CD4-positive, alpha-beta T cell (primary cell): ENCODE data around the gene AGFG2. TPM values are rescaled to one million over a fixed set of nuclear protein-coding genes. Genes with fewer than 3 reads are reported as not detected.

Source experiments
- ATAC-seq: fragments of 200-7000 bp; cut with Tn5 transposase; one replicate; pipeline ENCODE4 v1.10.0; 2022; ENCODE audit warnings: mild to moderate bottlenecking; ENCODE audit not compliant: poor library complexity
- CTCF ChIA-PET: fragments of 350-600 bp; sonication (Branson Sonifier 250); formaldehyde crosslinking; loops from one replicate; lab custom pipeline; 2021; ENCODE audit warnings: antibody characterized with exemption, inconsistent platforms; lab: Charles Lee
- POLR2A ChIA-PET: fragments of 350-600 bp; sonication (Branson Sonifier 250); formaldehyde crosslinking; loops from one replicate; lab custom pipeline; 2021; ENCODE audit warnings: antibody characterized with exemption, inconsistent platforms; lab: Charles Lee
- DNase-seq, 14 experiments: peaks; one replicate each; pipeline ENCODE4 v3.0.0-alpha.2; 2013 to 2020; ENCODE audit warnings: mixed read lengths in 2 of 14
- H3K27ac ChIP-seq, 2 donors: one replicate each; pipeline versions ENCODE4 v1.5.1 to v1.7.0; 2013; ENCODE audit warnings: low read length in 2 of 2, low read depth in 1 of 2, mild to moderate bottlenecking in 1 of 2
- H3K27me3 ChIP-seq, 2 experiments: 1 replicate in 1 of 2; 2 replicates in 1 of 2; pipeline versions ENCODE4 v1.6.1 to v1.7.0; 2013; ENCODE audit warnings: low read length in 2 of 2, control low read depth in 1 of 2, mild to moderate bottlenecking in 1 of 2, moderate library complexity in 1 of 2; ENCODE audit not compliant: insufficient read depth in 2 of 2, control insufficient read depth in 1 of 2
- H3K36me3 ChIP-seq: one replicate; pipeline ENCODE4 v1.6.1; 2013; ENCODE audit warnings: low read length, control low read depth; ENCODE audit not compliant: insufficient read depth
- H3K4me1 ChIP-seq: one replicate; pipeline ENCODE4 v1.6.1; 2013; ENCODE audit warnings: low read length, control low read depth; ENCODE audit not compliant: insufficient read depth
- H3K4me3 ChIP-seq: one replicate; pipeline ENCODE4 v1.5.1; 2013; ENCODE audit warnings: mild to moderate bottlenecking, low read length, moderate library complexity
- H3K9me3 ChIP-seq, 2 experiments: 1 replicate in 1 of 2; 2 replicates in 1 of 2; pipeline versions ENCODE4 v1.6.1 to v1.7.0; 2013; ENCODE audit warnings: low read length in 2 of 2, mild to moderate bottlenecking in 2 of 2, control low read depth in 1 of 2, moderate library complexity in 1 of 2; ENCODE audit not compliant: control insufficient read depth in 1 of 2, insufficient read depth in 1 of 2
- H3K27ac Mint-ChIP-seq: one replicate; pipeline ENCODE4 v1.8.0; 2020; ENCODE audit warnings: mixed read lengths
- H3K27me3 Mint-ChIP-seq: one replicate; pipeline ENCODE4 v1.8.0; 2021; ENCODE audit warnings: mixed read lengths
- H3K36me3 Mint-ChIP-seq: one replicate; pipeline ENCODE4 v1.8.0; 2021; ENCODE audit warnings: low read depth, mixed read lengths
- H3K4me1 Mint-ChIP-seq: one replicate; pipeline ENCODE4 v1.8.0; 2021; ENCODE audit warnings: low read depth, mixed read lengths
- H3K4me3 Mint-ChIP-seq: one replicate; pipeline ENCODE4 v1.8.0; 2020; ENCODE audit warnings: mild to moderate bottlenecking, mixed read lengths
- H3K9me3 Mint-ChIP-seq: one replicate; pipeline ENCODE4 v1.8.0; 2020; ENCODE audit warnings: mixed read lengths
- CTCF ChIP-seq: fragments of 200-600 bp; IDR thresholded peaks from one replicate; pipeline ENCODE4 v1.8.0; 2022; ENCODE audit warnings: antibody characterized with exemption, mild to moderate bottlenecking
- intact Hi-C, 2 experiments: fragments of 100-400 bp; cut with DNase I in 1 of 2; cut with micrococcal nuclease in 1 of 2; formaldehyde crosslinking; loops; one replicate each; pipeline versions ENCODE4 v1.15.1 to v1.9.0; 2023 to 2025; cut with DNase I, micrococcal nuclease
- total RNA-seq, 174 experiments: library from RNA in 2 of 174; stranded (reverse) in 2 of 174; gene quantifications; one replicate each; pipeline ENCODE4 v1.2.3 and lab custom pipeline; 2021 to 2026

The AGFG2 gene
- total RNA-seq, 2 experiments from 2014 or later = 6.6 to 9.9 TPM

GRCh38 chr7:100577103-100577502 lies 38.1 kb downstream of the AGFG2 start:
- ATAC-seq (no peak), DNase-seq (no peak)
- no peak overlapping the region for H3K4me3 Mint-ChIP-seq
- peaks cover 89% of the 10 kb centered on the region for H3K36me3 ChIP-seq
- POLR2A ChIA-PET = interaction anchor here (3.4 kb wide), 1 partner anchor 9 kb away, joined by 15 read pairs; the partner anchor contains the start of genes FBXO24 and LRCH4
- no peaks in the 10 kb centered on the region for H3K27me3 ChIP-seq
- no peaks in the 10 kb centered on the region for H3K9me3 ChIP-seq
- peaks cover 39% of the 10 kb centered on the region for H3K36me3 Mint-ChIP-seq
- peaks cover 27% of the 10 kb centered on the region for H3K4me1 ChIP-seq
- no peak for TF ChIP-seq CTCF
- H3K27me3 Mint-ChIP-seq = no peaks in the 10 kb centered on the region
- CTCF ChIA-PET = interaction anchor here (1.6 kb wide), 1 partner anchor 128 kb away, joined by 3 read pairs; no protein-coding TSS in a partner anchor
- H3K9me3 Mint-ChIP-seq = no peaks in the 10 kb centered on the region
- H3K4me1 Mint-ChIP-seq = peaks cover 4% of the 10 kb centered on the region
- H3K4me3 ChIP-seq = no peak overlapping the region
- intact Hi-C loops = no loop called here
- H3K27ac ChIP-seq = no peak overlapping the region
- H3K27ac Mint-ChIP-seq = no peak overlapping the region

DNA sequence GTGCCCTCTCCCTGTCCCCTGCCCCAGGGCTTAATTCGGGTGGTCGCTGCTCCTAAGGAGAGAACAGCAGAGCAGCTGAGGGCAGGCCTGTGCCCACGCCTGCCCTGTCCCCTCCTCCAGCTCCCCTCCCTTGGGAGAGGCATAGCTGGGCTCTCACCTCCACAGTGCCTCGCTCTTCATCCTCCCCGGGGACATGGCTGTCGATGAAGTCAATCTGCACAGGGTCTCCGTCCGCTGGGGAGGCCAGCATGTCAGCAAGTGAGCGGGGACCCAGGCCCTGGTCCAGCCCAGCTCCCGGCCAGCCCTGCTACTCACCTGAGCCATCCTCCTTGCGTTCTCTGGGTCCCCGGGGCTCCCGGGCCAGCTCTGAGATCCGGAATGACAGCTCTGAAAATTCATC lies 38.5 kb downstream of the AGFG2 start:
- no peak overlapping the region for H3K4me3 Mint-ChIP-seq
- no peak overlapping the region for H3K27ac ChIP-seq
- no peak overlapping the region for H3K27ac Mint-ChIP-seq
- H3K36me3 Mint-ChIP-seq = peaks cover 35% of the 10 kb centered on the region
- peaks cover 29% of the 10 kb centered on the region for H3K4me1 ChIP-seq
- ATAC-seq (no peak), DNase-seq (no peak)
- intact Hi-C loops = no loop called here
- peaks cover 92% of the 10 kb centered on the region for H3K36me3 ChIP-seq
- H3K27me3 ChIP-seq = no peaks in the 10 kb centered on the region
- H3K9me3 ChIP-seq = no peaks in the 10 kb centered on the region
- CTCF ChIA-PET = interaction anchor here (1.6 kb wide), 1 partner anchor 128 kb away, joined by 3 read pairs; no protein-coding TSS in a partner anchor
- TF ChIP-seq CTCF = no peak
- H3K27me3 Mint-ChIP-seq = no peaks in the 10 kb centered on the region
- H3K9me3 Mint-ChIP-seq = no peaks in the 10 kb centered on the region
- H3K4me1 Mint-ChIP-seq = peaks cover 3% of the 10 kb centered on the region
- no peak overlapping the region for H3K4me3 ChIP-seq
- POLR2A ChIA-PET = interaction anchor here (3.4 kb wide), 1 partner anchor 9 kb away, joined by 15 read pairs; the partner anchor contains the start of genes FBXO24 and LRCH4

GRCh38 chr7:100578246-100579183 lies 39.5 kb downstream of the AGFG2 start:
- no peaks in the 10 kb centered on the region for H3K9me3 Mint-ChIP-seq
- H3K9me3 ChIP-seq = no peaks in the 10 kb centered on the region
- ATAC-seq = no peak
- peaks cover 91% of the 10 kb centered on the region for H3K36me3 ChIP-seq
- no peak overlapping the region for H3K4me3 ChIP-seq
- no peaks in the 10 kb centered on the region for H3K27me3 ChIP-seq
- no peak overlapping the region for H3K27ac Mint-ChIP-seq
- H3K4me1 Mint-ChIP-seq = peaks cover 13% of the 10 kb centered on the region
- no peak for TF ChIP-seq CTCF
- H3K4me3 Mint-ChIP-seq = no peak overlapping the region
- ChIA-PET POLR2A (interaction anchor here (0.7 to 3.4 kb wide), 2 partner anchors 8 to 62 kb away, joined by 3 to 15 read pairs; partner anchors contain the start of genes FBXO24 and LRCH4), CTCF (interaction anchor here (1.6 kb wide), 1 partner anchor 127 kb away, joined by 3 read pairs; no protein-coding TSS in a partner anchor)
- peaks cover 36% of the 10 kb centered on the region for H3K4me1 ChIP-seq
- intact Hi-C loops = no loop called here
- peaks cover 40% of the 10 kb centered on the region for H3K36me3 Mint-ChIP-seq
- DNase-seq = no peak
- no peaks in the 10 kb centered on the region for H3K27me3 Mint-ChIP-seq
- H3K27ac ChIP-seq = peak overlapping the region in 1 of 2 donors; percentile 10
